IMR-90 (cell line): ENCODE results near the gene ZNF778. TPM values are rescaled to one million over a fixed set of nuclear protein-coding genes. Genes with fewer than 3 reads are reported as not detected.

Experiments
- ATAC-seq: fragments of 200-7000 bp; cut with Tn5 transposase; 2 replicates; pipeline ENCODE4 v1.9.1; 2020; ENCODE audit warnings: low read depth, mild to moderate bottlenecking, moderate library complexity
- BruUV-seq: library from RNA; stranded (reverse); fragments of 400-500 nt; replicated peaks from 2 replicates; lab custom pipeline; 2021; lab: Mats Ljungman, UMichigan
- CTCF ChIA-PET: fragments of 300-600 bp; formaldehyde crosslinking; extraction: SDS; loops from one replicate; lab custom pipeline; 2021; ENCODE audit warnings: antibody characterized with exemption; lab: Yijun Ruan, JAX
- POLR2A ChIA-PET: fragments of 300-600 bp; sonication (Branson Sonifier 250); formaldehyde crosslinking; loops from one replicate; lab custom pipeline; 2022; ENCODE audit warnings: antibody characterized with exemption; ENCODE audit not compliant: unreplicated experiment; lab: Charles Lee
- DNase-seq: peaks from one replicate; pipeline ENCODE4 v3.0.0; 2013
- H2AFZ ChIP-seq: replicated peaks from 2 replicates; pipeline ENCODE3; 2013; ENCODE audit warnings: low read length, mild to moderate bottlenecking; ENCODE audit not compliant: poor library complexity
- H2AK5ac ChIP-seq: 2 replicates; pipeline ENCODE4 v1.6.1; 2013; ENCODE audit warnings: low read depth, low read length, inconsistent platforms
- H2AK9ac ChIP-seq: replicated peaks from 2 replicates; pipeline ENCODE3; 2013; ENCODE audit warnings: mild to moderate bottlenecking, low read depth, low read length, moderate library complexity; ENCODE audit not compliant: poor library complexity
- H2BK120ac ChIP-seq: 2 replicates; pipeline ENCODE4 v1.6.1; 2013; ENCODE audit warnings: low read depth, low read length, inconsistent platforms
- H2BK15ac ChIP-seq: 3 replicates; pipeline ENCODE4 v1.6.1; 2013; ENCODE audit warnings: low read depth, low read length, inconsistent platforms
- H2BK20ac ChIP-seq: 2 replicates; pipeline ENCODE4 v1.6.1; 2013; ENCODE audit warnings: low read depth, mild to moderate bottlenecking, inconsistent platforms, low read length, moderate library complexity
- H2BK5ac ChIP-seq: 2 replicates; pipeline ENCODE4 v1.6.1; 2013; ENCODE audit warnings: mild to moderate bottlenecking, low read depth, low read length, inconsistent platforms; ENCODE audit not compliant: poor library complexity, severe bottlenecking
- H3K14ac ChIP-seq: replicated peaks from 2 replicates; pipeline ENCODE4 v1.6.1; 2013; ENCODE audit warnings: low read depth, low read length, inconsistent platforms
- H3K18ac ChIP-seq: 2 replicates; pipeline ENCODE4 v1.6.1; 2013; ENCODE audit warnings: low read depth, low read length, control low read depth
- H3K23ac ChIP-seq: 2 replicates; pipeline ENCODE4 v1.6.1; 2013; ENCODE audit warnings: low read depth, low read length, inconsistent platforms
- H3K27ac ChIP-seq: 2 replicates; pipeline ENCODE4 v1.5.1; 2013; ENCODE audit warnings: mild to moderate bottlenecking, control low read depth, low read length; ENCODE audit not compliant: insufficient read depth
- H3K27me3 ChIP-seq: 2 replicates; pipeline ENCODE4 v1.6.1; 2013; ENCODE audit warnings: low read length; ENCODE audit not compliant: control insufficient read depth, insufficient read depth
- H3K36me3 ChIP-seq: 2 replicates; pipeline ENCODE4 v1.6.1; 2013; ENCODE audit warnings: low read length, mixed read lengths; ENCODE audit not compliant: control insufficient read depth, insufficient read depth
- H3K4ac ChIP-seq: 2 replicates; pipeline ENCODE4 v1.6.1; 2013; ENCODE audit warnings: low read depth, low read length, inconsistent platforms
- H3K4me1 ChIP-seq: 2 replicates; pipeline ENCODE4 v1.6.1; 2013; ENCODE audit warnings: low read length, mixed read lengths; ENCODE audit not compliant: control insufficient read depth, insufficient read depth
- H3K4me2 ChIP-seq: 2 replicates; pipeline ENCODE4 v1.6.1; 2013; ENCODE audit warnings: low read depth, mild to moderate bottlenecking, control low read depth, low read length, moderate library complexity
- H3K4me3 ChIP-seq: 2 replicates; pipeline ENCODE4 v1.5.1; 2013; ENCODE audit warnings: low read depth, mild to moderate bottlenecking, control low read depth, low read length, moderate library complexity; ENCODE audit not compliant: insufficient read depth
- H3K56ac ChIP-seq: 2 replicates; pipeline ENCODE4 v1.6.1; 2013; ENCODE audit warnings: low read length, inconsistent platforms; ENCODE audit not compliant: insufficient read depth; ENCODE audit errors: extremely low read depth
- H3K79me1 ChIP-seq, 2 experiments: 2 replicates each; pipeline ENCODE4 v1.6.1; 2013; ENCODE audit warnings: low read length in 2 of 2, inconsistent platforms in 1 of 2, low read depth in 1 of 2
- H3K9ac ChIP-seq: 2 replicates; pipeline ENCODE4 v1.6.1; 2013; ENCODE audit warnings: low read depth, low read length, control low read depth
- H3K9me1 ChIP-seq: 2 replicates; pipeline ENCODE4 v1.6.1; 2013; ENCODE audit warnings: low read length, inconsistent platforms; ENCODE audit not compliant: insufficient read depth
- H3K9me3 ChIP-seq: 2 replicates; pipeline ENCODE4 v1.6.1; 2013; ENCODE audit warnings: low read length; ENCODE audit not compliant: control insufficient read depth, insufficient read depth
- H4K20me1 ChIP-seq: 2 replicates; pipeline ENCODE4 v1.6.1; 2013; ENCODE audit warnings: low read length, inconsistent platforms; ENCODE audit not compliant: insufficient read depth
- H4K5ac ChIP-seq: 2 replicates; pipeline ENCODE4 v1.6.1; 2013; ENCODE audit warnings: mild to moderate bottlenecking, low read depth, low read length, control low read depth
- H4K8ac ChIP-seq, 2 experiments: 2 replicates each; pipeline ENCODE4 v1.6.1; 2013; ENCODE audit warnings: low read depth in 2 of 2, low read length in 2 of 2, control low read depth in 1 of 2, inconsistent platforms in 1 of 2
- H4K91ac ChIP-seq: 2 replicates; pipeline ENCODE4 v1.6.1; 2013; ENCODE audit warnings: low read depth, low read length, inconsistent platforms; ENCODE audit not compliant: insufficient read depth
- BHLHE40 ChIP-seq: fragments of 150-350 bp; IDR thresholded peaks from 2 replicates; pipeline ENCODE4 v1.6.1; 2016; ENCODE audit warnings: mild to moderate bottlenecking, low read depth, low read length
- CEBPB ChIP-seq: IDR thresholded peaks from 2 replicates; pipeline ENCODE4 v1.6.1; 2012; ENCODE audit warnings: low read depth, low read length, improper control_type of control experiment
- CHD1 ChIP-seq: IDR thresholded peaks from 2 replicates; pipeline ENCODE4 v1.6.1; 2012; ENCODE audit warnings: low read depth, low read length, improper control_type of control experiment
- FOS ChIP-seq: fragments of 150-350 bp; IDR thresholded peaks from 2 replicates; pipeline ENCODE4 v1.6.1; 2016; ENCODE audit warnings: low read depth, low read length
- MAFK ChIP-seq: IDR thresholded peaks from 2 replicates; pipeline ENCODE4 v1.6.1; 2012; ENCODE audit warnings: low read depth, low read length, improper control_type of control experiment
- MAZ ChIP-seq: IDR thresholded peaks from 2 replicates; pipeline ENCODE4 v1.6.1; 2012; ENCODE audit warnings: low read depth, mild to moderate bottlenecking, low read length, improper control_type of control experiment, moderate library complexity, borderline replicate concordance
- MXI1 ChIP-seq: IDR thresholded peaks from 2 replicates; pipeline ENCODE4 v1.6.1; 2012; ENCODE audit warnings: low read depth, mild to moderate bottlenecking, low read length, moderate library complexity, borderline replicate concordance
- NFE2L2 ChIP-seq: fragments of 150-350 bp; IDR thresholded peaks from 2 replicates; pipeline ENCODE4 v1.6.1; 2016; ENCODE audit warnings: low read depth, mild to moderate bottlenecking, low read length
- POLR2A ChIP-seq: IDR thresholded peaks from 2 replicates; pipeline ENCODE4 v1.6.1; 2012; ENCODE audit warnings: mild to moderate bottlenecking, low read depth, low read length
- RAD21 ChIP-seq: IDR thresholded peaks from 2 replicates; pipeline ENCODE4 v1.6.1; 2012; ENCODE audit warnings: low read length, improper control_type of control experiment
- RCOR1 ChIP-seq: IDR thresholded peaks from 2 replicates; pipeline ENCODE4 v1.6.1; 2012; ENCODE audit warnings: mild to moderate bottlenecking, low read length, improper control_type of control experiment; ENCODE audit not compliant: insufficient replicate concordance
- SMC3 ChIP-seq: fragments of 150-350 bp; IDR thresholded peaks from 2 replicates; pipeline ENCODE4 v1.6.1; 2016; ENCODE audit warnings: low read depth, mild to moderate bottlenecking, antibody characterized with exemption, low read length, moderate library complexity
- WGBS, 2 experiments: methylation state at CpG; one replicate each; pipeline versions ENCODE4 v1.1.5 to v1.1.7; 2013; ENCODE audit warnings: missing lambda C conversion rate in 2 of 2; ENCODE audit not compliant: insufficient read length in 1 of 2; ENCODE audit errors: extremely low coverage in 2 of 2; 5-methylcytosine and 5-hydroxymethylcytosine counted together
- dilution Hi-C: fragments of 300-500 bp; cut with HindIII; formaldehyde crosslinking; loops from one replicate; pipeline ENCODE4 v1.14.3; 2018; ENCODE audit warnings: low sequenced_read_pairs; ENCODE audit not compliant: unreplicated experiment
- in situ Hi-C: fragments of 300-500 bp; cut with MboI; formaldehyde crosslinking; loops from 3 replicates; pipeline ENCODE4 v1.14.3; 2019; ENCODE audit warnings: low sequenced_read_pairs, inconsistent platforms, mixed read lengths
- intact Hi-C: fragments of 100-400 bp; cut with micrococcal nuclease; formaldehyde crosslinking; loops from 2 replicates; pipeline ENCODE4 v1.10.0; 2022
- polyA plus RNA-seq, 3 experiments: library from polyadenylated mRNA; depleted of rRNA; stranded (reverse); fragments of >200 nt; gene quantifications; 2 replicates each; pipeline ENCODE4 v1.2.3, GENCODE V29; 2012; ENCODE audit warnings: low replicate concordance in 1 of 3
- total RNA-seq: library from RNA; depleted of rRNA; stranded (reverse); fragments of >200 nt; gene quantifications from 2 replicates; pipeline ENCODE4 v1.2.3, GENCODE V29; 2012
- TF ChIP-seq, protein P1 (sequence below): fragments of 150-350 bp; IDR thresholded peaks from 2 replicates; pipeline ENCODE4 v1.6.1; 2016; ENCODE audit warnings: low read depth, mild to moderate bottlenecking, low read length, moderate library complexity, borderline replicate concordance
- TF ChIP-seq, protein P2 (sequence below): conservative IDR thresholded peaks from 2 replicates; pipeline ENCODE4 v1.5.1; 2012; ENCODE audit warnings: mild to moderate bottlenecking, low read depth, low read length, improper control_type of control experiment
- TF ChIP-seq, protein P3 (sequence below): fragments of 150-350 bp; IDR thresholded peaks from 2 replicates; pipeline ENCODE4 v1.6.1; 2017; ENCODE audit warnings: mild to moderate bottlenecking, antibody characterized with exemption, low read length, low read depth

The ZNF778 gene
- total and polyA plus RNA-seq, 2 of the 4 experiments (the other 2 are of a cell fraction): 5.6 to 9.9 TPM

DNA sequence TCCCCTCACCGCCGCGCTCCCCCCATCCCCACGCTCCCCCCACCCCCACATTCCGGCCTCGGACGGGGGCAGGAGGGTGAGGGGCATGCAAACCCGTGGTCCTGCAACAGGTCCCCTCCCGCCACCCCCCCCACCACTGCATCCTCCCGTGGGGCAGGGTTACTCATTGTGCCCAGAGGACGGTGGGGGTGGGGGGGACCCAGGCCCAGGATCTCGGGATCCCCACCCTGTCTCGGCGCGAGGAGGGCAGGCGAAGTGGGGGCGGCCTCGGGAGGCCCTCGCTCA, 25.7 kb upstream of the ZNF778 start:
- no peak overlapping the region for H3K4ac ChIP-seq
- no peaks in the 10 kb centered on the region; the same call in 1 of the 2 replicates for H4K20me1 ChIP-seq
- H3K14ac ChIP-seq: no peak overlapping the region
- H3K27ac ChIP-seq: no peak overlapping the region
- H2BK5ac ChIP-seq: no peak overlapping the region
- peak overlapping the region; percentile 98 for H2AFZ ChIP-seq
- no peak overlapping the region for H4K5ac ChIP-seq
- H3K79me1 ChIP-seq: no peaks in the 10 kb centered on the region
- H3K4me2 ChIP-seq: peak overlapping the region; percentile 98
- ATAC-seq (no peak; the same call in 1 of the 2 replicates), DNase-seq (no peak)
- no peak overlapping the region for H3K18ac ChIP-seq
- no peak overlapping the region; the same call in 1 of the 2 replicates for H3K56ac ChIP-seq
- peak overlapping the region; percentile 53; the same call in 1 of the 2 replicates for H3K9ac ChIP-seq
- in situ Hi-C loops (no loop called here), dilution Hi-C loops (no loop called here), intact Hi-C loops (no loop called here)
- ChIA-PET POLR2A (no interaction called here), CTCF (no interaction called here)
- peak overlapping the region; percentile 95 for H3K4me3 ChIP-seq
- no TSS peak for BruUV-seq
- H4K8ac ChIP-seq: peak overlapping the region in 1 of 2 experiments; percentile 74; a peak in 1 of 4 replicates
- peak overlapping the region; percentile 82 for H2AK9ac ChIP-seq
- no peak overlapping the region for H2BK20ac ChIP-seq
- 0 out of 2 replicates have a peak overlapping the region, but pooled peaks have one; percentile 16 for H3K23ac ChIP-seq
- H2BK120ac ChIP-seq: no peak overlapping the region
- H3K36me3 ChIP-seq: no peaks in the 10 kb centered on the region
- H3K9me3 ChIP-seq: no peaks in the 10 kb centered on the region
- WGBS, 2 experiments: 10% methylated on average over 2 of the region's 19 CpGs; no CpG with 5 or more reads in 1 of the 2 experiments
- H2BK15ac ChIP-seq: no peak overlapping the region
- no peak overlapping the region for H4K91ac ChIP-seq
- no peaks in the 10 kb centered on the region; the same call in 1 of the 2 replicates for H3K27me3 ChIP-seq
- no peak overlapping the region for H2AK5ac ChIP-seq
- TF ChIP-seq SMC3 (no peak), CHD1 (no peak), NFE2L2 (no peak), MAFK (no peak), CEBPB (no peak), MAZ (no peak), POLR2A (no peak), MXI1 (no peak), FOS (no peak), RAD21 (no peak), RCOR1 (no peak), BHLHE40 (no peak)
- TF ChIP-seq, protein P1, sequence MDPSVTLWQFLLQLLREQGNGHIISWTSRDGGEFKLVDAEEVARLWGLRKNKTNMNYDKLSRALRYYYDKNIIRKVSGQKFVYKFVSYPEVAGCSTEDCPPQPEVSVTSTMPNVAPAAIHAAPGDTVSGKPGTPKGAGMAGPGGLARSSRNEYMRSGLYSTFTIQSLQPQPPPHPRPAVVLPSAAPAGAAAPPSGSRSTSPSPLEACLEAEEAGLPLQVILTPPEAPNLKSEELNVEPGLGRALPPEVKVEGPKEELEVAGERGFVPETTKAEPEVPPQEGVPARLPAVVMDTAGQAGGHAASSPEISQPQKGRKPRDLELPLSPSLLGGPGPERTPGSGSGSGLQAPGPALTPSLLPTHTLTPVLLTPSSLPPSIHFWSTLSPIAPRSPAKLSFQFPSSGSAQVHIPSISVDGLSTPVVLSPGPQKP: no peak
- TF ChIP-seq, protein P2, sequence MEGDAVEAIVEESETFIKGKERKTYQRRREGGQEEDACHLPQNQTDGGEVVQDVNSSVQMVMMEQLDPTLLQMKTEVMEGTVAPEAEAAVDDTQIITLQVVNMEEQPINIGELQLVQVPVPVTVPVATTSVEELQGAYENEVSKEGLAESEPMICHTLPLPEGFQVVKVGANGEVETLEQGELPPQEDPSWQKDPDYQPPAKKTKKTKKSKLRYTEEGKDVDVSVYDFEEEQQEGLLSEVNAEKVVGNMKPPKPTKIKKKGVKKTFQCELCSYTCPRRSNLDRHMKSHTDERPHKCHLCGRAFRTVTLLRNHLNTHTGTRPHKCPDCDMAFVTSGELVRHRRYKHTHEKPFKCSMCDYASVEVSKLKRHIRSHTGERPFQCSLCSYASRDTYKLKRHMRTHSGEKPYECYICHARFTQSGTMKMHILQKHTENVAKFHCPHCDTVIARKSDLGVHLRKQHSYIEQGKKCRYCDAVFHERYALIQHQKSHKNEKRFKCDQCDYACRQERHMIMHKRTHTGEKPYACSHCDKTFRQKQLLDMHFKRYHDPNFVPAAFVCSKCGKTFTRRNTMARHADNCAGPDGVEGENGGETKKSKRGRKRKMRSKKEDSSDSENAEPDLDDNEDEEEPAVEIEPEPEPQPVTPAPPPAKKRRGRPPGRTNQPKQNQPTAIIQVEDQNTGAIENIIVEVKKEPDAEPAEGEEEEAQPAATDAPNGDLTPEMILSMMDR: no peak
- TF ChIP-seq, protein P3, sequence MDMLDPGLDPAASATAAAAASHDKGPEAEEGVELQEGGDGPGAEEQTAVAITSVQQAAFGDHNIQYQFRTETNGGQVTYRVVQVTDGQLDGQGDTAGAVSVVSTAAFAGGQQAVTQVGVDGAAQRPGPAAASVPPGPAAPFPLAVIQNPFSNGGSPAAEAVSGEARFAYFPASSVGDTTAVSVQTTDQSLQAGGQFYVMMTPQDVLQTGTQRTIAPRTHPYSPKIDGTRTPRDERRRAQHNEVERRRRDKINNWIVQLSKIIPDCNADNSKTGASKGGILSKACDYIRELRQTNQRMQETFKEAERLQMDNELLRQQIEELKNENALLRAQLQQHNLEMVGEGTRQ: no peak
- H3K9me1 ChIP-seq: peaks cover 3% of the 10 kb centered on the region; the same call in 1 of the 2 replicates
- peaks cover 6% of the 10 kb centered on the region for H3K4me1 ChIP-seq
